ENCODE measurements around the gene STK24.
A peak's percentile ranks its signal among the peaks of the same experiment; 100 is the strongest.

STK24 gene

DNA sequence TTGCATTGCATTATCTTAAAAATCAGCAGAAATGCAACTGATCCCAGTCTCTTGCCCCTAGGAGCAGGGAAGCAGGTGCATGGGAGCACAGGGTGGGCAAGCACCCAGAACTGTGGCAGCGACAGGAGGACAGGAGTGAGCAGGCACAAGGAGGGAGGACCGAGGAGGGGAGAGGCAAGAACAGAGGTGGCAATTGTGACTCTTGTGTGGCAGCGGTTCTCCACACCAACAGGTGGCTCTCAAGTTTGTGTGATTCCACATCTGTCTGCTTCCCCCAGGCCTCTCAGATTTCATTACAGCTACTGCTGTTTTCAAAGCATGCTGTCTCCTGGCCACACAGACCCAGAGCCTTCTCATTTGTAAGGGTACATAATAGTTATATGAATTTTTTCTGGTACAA lies 108.5 kb downstream of the STK24 start (continued):
- TF ChIP-seq, protein P1, sequence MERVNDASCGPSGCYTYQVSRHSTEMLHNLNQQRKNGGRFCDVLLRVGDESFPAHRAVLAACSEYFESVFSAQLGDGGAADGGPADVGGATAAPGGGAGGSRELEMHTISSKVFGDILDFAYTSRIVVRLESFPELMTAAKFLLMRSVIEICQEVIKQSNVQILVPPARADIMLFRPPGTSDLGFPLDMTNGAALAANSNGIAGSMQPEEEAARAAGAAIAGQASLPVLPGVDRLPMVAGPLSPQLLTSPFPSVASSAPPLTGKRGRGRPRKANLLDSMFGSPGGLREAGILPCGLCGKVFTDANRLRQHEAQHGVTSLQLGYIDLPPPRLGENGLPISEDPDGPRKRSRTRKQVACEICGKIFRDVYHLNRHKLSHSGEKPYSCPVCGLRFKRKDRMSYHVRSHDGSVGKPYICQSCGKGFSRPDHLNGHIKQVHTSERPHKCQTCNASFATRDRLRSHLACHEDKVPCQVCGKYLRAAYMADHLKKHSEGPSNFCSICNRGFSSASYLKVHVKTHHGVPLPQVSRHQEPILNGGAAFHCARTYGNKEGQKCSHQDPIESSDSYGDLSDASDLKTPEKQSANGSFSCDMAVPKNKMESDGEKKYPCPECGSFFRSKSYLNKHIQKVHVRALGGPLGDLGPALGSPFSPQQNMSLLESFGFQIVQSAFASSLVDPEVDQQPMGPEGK (CRISPR knock-in tag; IDR thresholded peaks at IDR 0.05; ENCODE audit: borderline replicate concordance): no peak
- TF ChIP-seq ISL1 (CRISPR knock-in tag; IDR thresholded peaks at IDR 0.05) (no peak), TOX (CRISPR knock-in tag; IDR thresholded peaks at IDR 0.05; ENCODE audit: borderline replicate concordance) (no peak), ESRRG (CRISPR knock-in tag; IDR thresholded peaks at IDR 0.05) (no peak), ARNTL (CRISPR knock-in tag; IDR thresholded peaks at IDR 0.05; ENCODE audit: borderline replicate concordance, low read depth) (no peak), ZFP3 (CRISPR knock-in tag; IDR thresholded peaks at IDR 0.05) (no peak), TCF4 (CRISPR knock-in tag; IDR thresholded peaks at IDR 0.05; ENCODE audit: borderline replicate concordance) (no peak)

DNA sequence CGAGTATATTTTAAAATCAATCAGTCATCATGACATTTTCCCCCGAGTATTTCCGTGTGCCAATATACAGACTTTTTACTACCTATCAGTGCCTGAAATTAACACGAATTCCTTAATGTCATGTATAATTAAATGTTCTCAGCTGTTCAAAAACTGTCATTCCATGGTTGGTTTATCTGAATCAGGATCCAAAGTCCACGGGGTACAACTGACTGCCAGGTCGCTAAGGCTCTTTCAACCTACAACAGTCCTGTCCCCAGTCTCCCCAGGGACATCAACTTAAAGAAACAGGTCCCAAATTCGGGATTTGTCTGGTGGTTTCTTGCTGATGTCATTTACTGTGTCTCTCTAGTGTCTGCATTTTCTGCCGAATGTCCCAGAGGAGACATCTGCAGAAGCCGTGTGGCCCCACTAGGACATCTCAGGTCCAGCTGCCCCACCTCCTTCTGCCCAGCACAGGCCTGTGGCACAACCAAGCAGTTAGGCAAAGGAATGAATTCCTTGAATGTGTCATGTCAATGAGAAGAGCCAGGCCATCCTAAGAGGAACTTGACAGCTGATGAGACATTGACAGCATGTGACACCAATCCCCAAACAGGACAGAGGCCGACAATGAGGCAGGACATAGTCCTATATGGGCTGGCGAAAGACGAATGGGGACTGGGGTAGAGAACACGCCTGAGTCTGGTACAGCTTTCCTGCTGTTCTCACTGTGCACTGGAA lies 109.5 kb downstream of the STK24 start:
- no peak for TF ChIP-seq ARNTL (CRISPR knock-in tag; IDR thresholded peaks at IDR 0.05; ENCODE audit: borderline replicate concordance, low read depth)
- TF ChIP-seq, protein P2, sequence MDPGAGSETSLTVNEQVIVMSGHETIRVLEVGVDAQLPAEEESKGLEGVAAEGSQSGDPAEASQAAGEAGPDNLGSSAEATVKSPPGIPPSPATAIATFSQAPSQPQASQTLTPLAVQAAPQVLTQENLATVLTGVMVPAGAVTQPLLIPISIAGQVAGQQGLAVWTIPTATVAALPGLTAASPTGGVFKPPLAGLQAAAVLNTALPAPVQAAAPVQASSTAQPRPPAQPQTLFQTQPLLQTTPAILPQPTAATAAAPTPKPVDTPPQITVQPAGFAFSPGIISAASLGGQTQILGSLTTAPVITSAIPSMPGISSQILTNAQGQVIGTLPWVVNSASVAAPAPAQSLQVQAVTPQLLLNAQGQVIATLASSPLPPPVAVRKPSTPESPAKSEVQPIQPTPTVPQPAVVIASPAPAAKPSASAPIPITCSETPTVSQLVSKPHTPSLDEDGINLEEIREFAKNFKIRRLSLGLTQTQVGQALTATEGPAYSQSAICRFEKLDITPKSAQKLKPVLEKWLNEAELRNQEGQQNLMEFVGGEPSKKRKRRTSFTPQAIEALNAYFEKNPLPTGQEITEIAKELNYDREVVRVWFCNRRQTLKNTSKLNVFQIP (CRISPR knock-in tag; IDR thresholded peaks at IDR 0.05; ENCODE audit: borderline replicate concordance, low read depth): no peak
- TF ChIP-seq ZNF70 (CRISPR knock-in tag; IDR thresholded peaks at IDR 0.05): no peak
- TF ChIP-seq ZC3H10 (CRISPR knock-in tag; IDR thresholded peaks at IDR 0.05): no peak
- TF ChIP-seq PPARA (CRISPR knock-in tag; IDR thresholded peaks at IDR 0.05; ENCODE audit: borderline replicate concordance): no peak
- TF ChIP-seq, protein P3, sequence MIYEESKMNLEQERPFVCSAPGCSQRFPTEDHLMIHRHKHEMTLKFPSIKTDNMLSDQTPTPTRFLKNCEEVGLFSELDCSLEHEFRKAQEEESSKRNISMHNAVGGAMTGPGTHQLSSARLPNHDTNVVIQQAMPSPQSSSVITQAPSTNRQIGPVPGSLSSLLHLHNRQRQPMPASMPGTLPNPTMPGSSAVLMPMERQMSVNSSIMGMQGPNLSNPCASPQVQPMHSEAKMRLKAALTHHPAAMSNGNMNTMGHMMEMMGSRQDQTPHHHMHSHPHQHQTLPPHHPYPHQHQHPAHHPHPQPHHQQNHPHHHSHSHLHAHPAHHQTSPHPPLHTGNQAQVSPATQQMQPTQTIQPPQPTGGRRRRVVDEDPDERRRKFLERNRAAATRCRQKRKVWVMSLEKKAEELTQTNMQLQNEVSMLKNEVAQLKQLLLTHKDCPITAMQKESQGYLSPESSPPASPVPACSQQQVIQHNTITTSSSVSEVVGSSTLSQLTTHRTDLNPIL (CRISPR knock-in tag; IDR thresholded peaks at IDR 0.05; ENCODE audit: low read depth): no peak
- no peak for TF ChIP-seq ZFP3 (CRISPR knock-in tag; IDR thresholded peaks at IDR 0.05)
- TF ChIP-seq ZNF565 (CRISPR knock-in tag; conservative IDR thresholded peaks at IDR 0.05; ENCODE audit: low read depth): no peak
- no peak for ATAC-seq

DNA sequence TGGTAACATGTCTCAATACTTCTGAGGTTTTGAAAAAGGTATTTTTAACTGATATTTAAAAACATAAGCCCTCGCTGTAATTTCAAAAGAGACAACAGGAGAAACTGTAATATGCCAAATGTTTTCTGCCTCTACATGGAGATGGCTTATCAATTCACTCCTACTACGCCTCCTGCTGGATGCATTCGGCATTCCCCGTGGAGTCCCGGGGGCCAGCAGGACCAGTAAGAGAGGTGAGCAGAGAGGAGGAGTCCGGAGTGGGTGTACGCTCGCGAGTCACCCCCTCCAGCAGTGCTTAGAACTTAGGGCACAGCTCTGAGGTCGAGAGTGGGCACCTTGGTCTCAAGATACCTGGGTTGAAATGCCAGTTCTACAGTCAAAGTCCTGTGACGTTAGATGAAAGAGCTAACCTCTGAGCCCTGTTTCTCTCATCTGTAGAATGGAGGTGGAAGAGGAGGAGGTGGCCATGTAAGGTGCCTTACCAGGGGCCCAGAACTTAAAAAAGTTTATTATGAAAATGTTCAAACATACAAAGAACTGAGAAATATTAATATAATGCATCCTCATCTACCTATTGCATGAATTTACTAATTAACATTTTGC lies 110.2 kb downstream of the STK24 start:
- no peak for TF ChIP-seq TCF4 (CRISPR knock-in tag; IDR thresholded peaks at IDR 0.05; ENCODE audit: borderline replicate concordance)
- no peak for TF ChIP-seq GLIS3 (CRISPR knock-in tag; IDR thresholded peaks at IDR 0.05)
- TF ChIP-seq ZNF565 (CRISPR knock-in tag; conservative IDR thresholded peaks at IDR 0.05; ENCODE audit: low read depth): no peak
- TF ChIP-seq ZFP3 (CRISPR knock-in tag; IDR thresholded peaks at IDR 0.05): no peak
- TF ChIP-seq, protein P4, sequence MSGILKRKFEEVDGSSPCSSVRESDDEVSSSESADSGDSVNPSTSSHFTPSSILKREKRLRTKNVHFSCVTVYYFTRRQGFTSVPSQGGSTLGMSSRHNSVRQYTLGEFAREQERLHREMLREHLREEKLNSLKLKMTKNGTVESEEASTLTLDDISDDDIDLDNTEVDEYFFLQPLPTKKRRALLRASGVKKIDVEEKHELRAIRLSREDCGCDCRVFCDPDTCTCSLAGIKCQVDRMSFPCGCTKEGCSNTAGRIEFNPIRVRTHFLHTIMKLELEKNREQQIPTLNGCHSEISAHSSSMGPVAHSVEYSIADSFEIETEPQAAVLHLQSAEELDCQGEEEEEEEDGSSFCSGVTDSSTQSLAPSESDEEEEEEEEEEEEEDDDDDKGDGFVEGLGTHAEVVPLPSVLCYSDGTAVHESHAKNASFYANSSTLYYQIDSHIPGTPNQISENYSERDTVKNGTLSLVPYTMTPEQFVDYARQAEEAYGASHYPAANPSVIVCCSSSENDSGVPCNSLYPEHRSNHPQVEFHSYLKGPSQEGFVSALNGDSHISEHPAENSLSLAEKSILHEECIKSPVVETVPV (CRISPR knock-in tag; IDR thresholded peaks at IDR 0.05): no peak
- TF ChIP-seq SNAI2 (CRISPR knock-in tag; IDR thresholded peaks at IDR 0.05): no peak
- no peak for TF ChIP-seq TOX (CRISPR knock-in tag; IDR thresholded peaks at IDR 0.05; ENCODE audit: borderline replicate concordance)
- TF ChIP-seq ZNF70 (CRISPR knock-in tag; IDR thresholded peaks at IDR 0.05): no peak
- no peak for TF ChIP-seq PPARA (CRISPR knock-in tag; IDR thresholded peaks at IDR 0.05; ENCODE audit: borderline replicate concordance)
- TF ChIP-seq ZC3H10 (CRISPR knock-in tag; IDR thresholded peaks at IDR 0.05): no peak
- TF ChIP-seq OSR1 (CRISPR knock-in tag; IDR thresholded peaks at IDR 0.05): no peak
- ATAC-seq: peak; percentile 89

DNA sequence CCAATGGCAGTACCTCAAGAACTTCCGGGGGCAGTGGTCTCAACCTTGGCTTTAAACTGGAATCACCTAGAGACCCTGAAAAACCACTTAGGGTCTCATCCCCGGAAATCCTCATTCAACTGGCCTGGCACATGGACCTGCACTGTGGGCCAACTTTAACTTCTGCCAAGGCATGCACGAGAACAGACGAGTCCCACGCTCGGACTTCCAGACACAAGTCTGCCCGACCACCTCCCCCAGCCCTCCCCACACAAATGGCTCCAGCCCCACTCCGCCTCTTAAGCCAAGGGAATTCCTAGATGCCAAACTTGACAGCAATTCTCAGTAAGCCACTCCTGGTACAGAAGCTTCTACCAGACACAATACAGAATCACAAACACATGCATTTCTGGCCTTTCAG lies 114.0 kb downstream of the STK24 start:
- no peak for TF ChIP-seq ZNF70 (CRISPR knock-in tag; IDR thresholded peaks at IDR 0.05)
- TF ChIP-seq ZNF8 (CRISPR knock-in tag; IDR thresholded peaks at IDR 0.05): no peak
- TF ChIP-seq, protein P1 (CRISPR knock-in tag; IDR thresholded peaks at IDR 0.05; ENCODE audit: borderline replicate concordance): no peak
- TF ChIP-seq ZC3H10 (CRISPR knock-in tag; IDR thresholded peaks at IDR 0.05): no peak
- TF ChIP-seq ESRRG (CRISPR knock-in tag; IDR thresholded peaks at IDR 0.05): no peak
- no peak for TF ChIP-seq ZFP30 (CRISPR knock-in tag; IDR thresholded peaks at IDR 0.05)
- TF ChIP-seq, protein P3 (CRISPR knock-in tag; IDR thresholded peaks at IDR 0.05; ENCODE audit: low read depth): no peak
- TF ChIP-seq, protein P5, sequence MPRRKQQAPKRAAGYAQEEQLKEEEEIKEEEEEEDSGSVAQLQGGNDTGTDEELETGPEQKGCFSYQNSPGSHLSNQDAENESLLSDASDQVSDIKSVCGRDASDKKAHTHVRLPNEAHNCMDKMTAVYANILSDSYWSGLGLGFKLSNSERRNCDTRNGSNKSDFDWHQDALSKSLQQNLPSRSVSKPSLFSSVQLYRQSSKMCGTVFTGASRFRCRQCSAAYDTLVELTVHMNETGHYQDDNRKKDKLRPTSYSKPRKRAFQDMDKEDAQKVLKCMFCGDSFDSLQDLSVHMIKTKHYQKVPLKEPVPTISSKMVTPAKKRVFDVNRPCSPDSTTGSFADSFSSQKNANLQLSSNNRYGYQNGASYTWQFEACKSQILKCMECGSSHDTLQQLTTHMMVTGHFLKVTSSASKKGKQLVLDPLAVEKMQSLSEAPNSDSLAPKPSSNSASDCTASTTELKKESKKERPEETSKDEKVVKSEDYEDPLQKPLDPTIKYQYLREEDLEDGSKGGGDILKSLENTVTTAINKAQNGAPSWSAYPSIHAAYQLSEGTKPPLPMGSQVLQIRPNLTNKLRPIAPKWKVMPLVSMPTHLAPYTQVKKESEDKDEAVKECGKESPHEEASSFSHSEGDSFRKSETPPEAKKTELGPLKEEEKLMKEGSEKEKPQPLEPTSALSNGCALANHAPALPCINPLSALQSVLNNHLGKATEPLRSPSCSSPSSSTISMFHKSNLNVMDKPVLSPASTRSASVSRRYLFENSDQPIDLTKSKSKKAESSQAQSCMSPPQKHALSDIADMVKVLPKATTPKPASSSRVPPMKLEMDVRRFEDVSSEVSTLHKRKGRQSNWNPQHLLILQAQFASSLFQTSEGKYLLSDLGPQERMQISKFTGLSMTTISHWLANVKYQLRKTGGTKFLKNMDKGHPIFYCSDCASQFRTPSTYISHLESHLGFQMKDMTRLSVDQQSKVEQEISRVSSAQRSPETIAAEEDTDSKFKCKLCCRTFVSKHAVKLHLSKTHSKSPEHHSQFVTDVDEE (CRISPR knock-in tag; IDR thresholded peaks at IDR 0.05): no peak
- no peak for ATAC-seq
